HEK293 (cell line): Measurements from ENCODE around the gene OSBPL1A.

Experiments
- CTCF ChIA-PET: fragments of 350-600 bp; formaldehyde crosslinking; extraction: SDS; loops from one replicate; lab custom pipeline; 2021; ENCODE audit warnings: antibody characterized with exemption; lab: Yijun Ruan, JAX
- POLR2A ChIA-PET: fragments of 300-600 bp; formaldehyde crosslinking; extraction: SDS; loops from one replicate; lab custom pipeline; 2020; ENCODE audit warnings: antibody characterized with exemption, inconsistent platforms; lab: Yijun Ruan, JAX
- H3K27ac ChIP-seq: fragments of 200-500 bp; sonication (Bioruptor generic); 2 replicates; pipeline ENCODE4 v1.5.1; 2014; ENCODE audit warnings: low read depth, low read length, control low read depth, inconsistent platforms; ENCODE audit errors: extremely low read depth
- H3K36me3 ChIP-seq, 2 experiments: fragments of 200-500 bp in 1 of 2; sonication (Bioruptor generic) in 1 of 2; 1 replicate in 1 of 2; 2 replicates in 1 of 2; pipeline ENCODE4 v1.5.1; 2014 to 2017; ENCODE audit warnings: inconsistent platforms in 2 of 2, low read length in 2 of 2; ENCODE audit not compliant: control insufficient read depth in 2 of 2, insufficient read depth in 1 of 2
- H3K4me1 ChIP-seq: fragments of 200-500 bp; sonication (Bioruptor generic); 2 replicates; pipeline ENCODE4 v1.5.1; 2014; ENCODE audit warnings: mild to moderate bottlenecking, low read length, inconsistent platforms; ENCODE audit not compliant: control insufficient read depth, insufficient read depth
- H3K4me3 ChIP-seq: 2 replicates; pipeline ENCODE4 v1.5.1; 2011; ENCODE audit warnings: low read depth, mild to moderate bottlenecking, control low read depth, low read length, moderate library complexity
- H3K9me3 ChIP-seq: fragments of 200-500 bp; sonication (Bioruptor generic); 2 replicates; pipeline ENCODE4 v1.5.1; 2014; ENCODE audit warnings: low read depth, low read length, inconsistent platforms; ENCODE audit not compliant: control insufficient read depth, insufficient read depth
- GLIS1 ChIP-seq: fragments of 450-650 bp; formaldehyde crosslinking; IDR thresholded peaks from 2 replicates; pipeline ENCODE4 v1.5.1; 2016; ENCODE audit warnings: missing biosample characterization, missing genetic modification characterization
- HOXD13 ChIP-seq: sonication (generic); formaldehyde crosslinking; IDR thresholded peaks from 2 replicates; pipeline ENCODE4 v1.8.0; 2022; ENCODE audit warnings: missing genetic modification reagents, borderline replicate concordance
- KLF9 ChIP-seq: fragments of 450-650 bp; formaldehyde crosslinking; IDR thresholded peaks from 2 replicates; pipeline ENCODE4 v1.5.1; 2016; ENCODE audit warnings: missing biosample characterization, missing genetic modification characterization, low read depth
- PRDM1 ChIP-seq: fragments of 450-650 bp; formaldehyde crosslinking; IDR thresholded peaks from 2 replicates; pipeline ENCODE4; 2016; ENCODE audit warnings: missing biosample characterization, missing genetic modification characterization
- PRDM6 ChIP-seq: fragments of 450-650 bp; formaldehyde crosslinking; IDR thresholded peaks from 2 replicates; pipeline ENCODE4 v1.5.1; 2017; ENCODE audit warnings: missing biosample characterization, missing genetic modification characterization
- ZBTB20 ChIP-seq: fragments of 450-650 bp; formaldehyde crosslinking; IDR thresholded peaks from 2 replicates; pipeline ENCODE4 v1.5.1; 2016; ENCODE audit warnings: missing biosample characterization, missing genetic modification characterization
- ZFHX2 ChIP-seq: fragments of 450-650 bp; formaldehyde crosslinking; conservative IDR thresholded peaks from 2 replicates; pipeline ENCODE4 v1.5.1; 2016; ENCODE audit warnings: missing biosample characterization, missing genetic modification characterization
- ZNF138 ChIP-seq: fragments of 450-650 bp; formaldehyde crosslinking; IDR thresholded peaks from 2 replicates; pipeline ENCODE4 v1.5.1; 2016; ENCODE audit warnings: missing biosample characterization, missing genetic modification characterization, borderline replicate concordance
- ZNF146 ChIP-seq: fragments of 450-650 bp; formaldehyde crosslinking; IDR thresholded peaks from 2 replicates; pipeline ENCODE4 v1.5.1; 2016; ENCODE audit warnings: missing biosample characterization, missing genetic modification characterization
- ZNF19 ChIP-seq: fragments of 450-650 bp; formaldehyde crosslinking; IDR thresholded peaks from 2 replicates; pipeline ENCODE4; 2016; ENCODE audit warnings: missing biosample characterization, missing genetic modification characterization, low read depth
- ZNF366 ChIP-seq: fragments of 450-650 bp; formaldehyde crosslinking; conservative IDR thresholded peaks from 2 replicates; pipeline ENCODE4 v1.5.1; 2016; ENCODE audit warnings: missing biosample characterization, missing genetic modification characterization
- ZNF600 ChIP-seq: fragments of 450-650 bp; formaldehyde crosslinking; IDR thresholded peaks from 2 replicates; pipeline ENCODE4 v1.5.1; 2016; ENCODE audit warnings: missing biosample characterization, missing genetic modification characterization
- ZNF658 ChIP-seq: fragments of 450-650 bp; formaldehyde crosslinking; IDR thresholded peaks from 2 replicates; pipeline ENCODE4; 2016; ENCODE audit warnings: missing biosample characterization, missing genetic modification characterization
- ZSCAN16 ChIP-seq: fragments of 450-650 bp; formaldehyde crosslinking; IDR thresholded peaks from 2 replicates; pipeline ENCODE4 v1.5.1; 2016; ENCODE audit warnings: missing biosample characterization, missing genetic modification characterization
- TF ChIP-seq, protein P1 (sequence below): fragments of 450-650 bp; formaldehyde crosslinking; IDR thresholded peaks from 2 replicates; pipeline ENCODE4 v1.5.1; 2016; ENCODE audit warnings: missing biosample characterization, missing genetic modification characterization
- TF ChIP-seq, protein P2 (sequence below): fragments of 450-650 bp; formaldehyde crosslinking; IDR thresholded peaks from 2 replicates; pipeline ENCODE4 v1.5.1; 2016; ENCODE audit warnings: missing biosample characterization, missing genetic modification characterization

OSBPL1A gene

DNA sequence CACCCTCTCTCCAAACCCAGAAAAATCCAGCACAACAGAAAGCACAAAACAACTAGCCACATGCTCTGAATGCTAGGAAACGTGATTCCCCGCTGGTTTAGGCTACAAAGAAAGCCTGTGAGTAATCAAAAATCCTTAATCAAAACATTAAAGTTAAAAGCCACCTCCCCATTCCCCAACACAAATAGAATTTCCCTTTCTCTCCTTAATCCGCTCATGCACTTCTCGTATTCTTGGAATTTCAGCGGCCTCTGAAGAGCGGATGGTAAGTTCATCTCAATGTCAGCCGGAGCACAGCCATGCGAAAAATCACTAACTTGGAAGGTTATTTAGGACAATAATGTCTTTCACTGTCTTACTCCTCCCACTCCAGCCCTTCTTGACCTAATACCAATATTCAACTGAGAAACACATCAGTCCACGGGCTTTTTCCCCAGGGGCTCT lies 126.7 kb downstream of the OSBPL1A start:
- CTCF ChIA-PET, result interaction anchor here (0.6 to 1.9 kb wide), 2 partner anchors 22 to 94 kb away, joined by 3 to 13 read pairs; no protein-coding TSS in a partner anchor
- peaks cover 11% of the 10 kb centered on the region for H3K4me1 ChIP-seq
- H3K27ac ChIP-seq, result peak overlapping the region; percentile 89
- TF ChIP-seq PRDM1, result peak; percentile 85
- peak; percentile 53; the same call in 1 of the 2 replicates for TF ChIP-seq PRDM6 (tag by site-specific recombination)
- TF ChIP-seq ZNF19 (tag by site-specific recombination), result no peak
- TF ChIP-seq KLF9, result no peak
- no peak for TF ChIP-seq ZNF658 (tag by site-specific recombination)
- no peak for TF ChIP-seq ZNF138 (tag by site-specific recombination)
- TF ChIP-seq, protein P1, sequence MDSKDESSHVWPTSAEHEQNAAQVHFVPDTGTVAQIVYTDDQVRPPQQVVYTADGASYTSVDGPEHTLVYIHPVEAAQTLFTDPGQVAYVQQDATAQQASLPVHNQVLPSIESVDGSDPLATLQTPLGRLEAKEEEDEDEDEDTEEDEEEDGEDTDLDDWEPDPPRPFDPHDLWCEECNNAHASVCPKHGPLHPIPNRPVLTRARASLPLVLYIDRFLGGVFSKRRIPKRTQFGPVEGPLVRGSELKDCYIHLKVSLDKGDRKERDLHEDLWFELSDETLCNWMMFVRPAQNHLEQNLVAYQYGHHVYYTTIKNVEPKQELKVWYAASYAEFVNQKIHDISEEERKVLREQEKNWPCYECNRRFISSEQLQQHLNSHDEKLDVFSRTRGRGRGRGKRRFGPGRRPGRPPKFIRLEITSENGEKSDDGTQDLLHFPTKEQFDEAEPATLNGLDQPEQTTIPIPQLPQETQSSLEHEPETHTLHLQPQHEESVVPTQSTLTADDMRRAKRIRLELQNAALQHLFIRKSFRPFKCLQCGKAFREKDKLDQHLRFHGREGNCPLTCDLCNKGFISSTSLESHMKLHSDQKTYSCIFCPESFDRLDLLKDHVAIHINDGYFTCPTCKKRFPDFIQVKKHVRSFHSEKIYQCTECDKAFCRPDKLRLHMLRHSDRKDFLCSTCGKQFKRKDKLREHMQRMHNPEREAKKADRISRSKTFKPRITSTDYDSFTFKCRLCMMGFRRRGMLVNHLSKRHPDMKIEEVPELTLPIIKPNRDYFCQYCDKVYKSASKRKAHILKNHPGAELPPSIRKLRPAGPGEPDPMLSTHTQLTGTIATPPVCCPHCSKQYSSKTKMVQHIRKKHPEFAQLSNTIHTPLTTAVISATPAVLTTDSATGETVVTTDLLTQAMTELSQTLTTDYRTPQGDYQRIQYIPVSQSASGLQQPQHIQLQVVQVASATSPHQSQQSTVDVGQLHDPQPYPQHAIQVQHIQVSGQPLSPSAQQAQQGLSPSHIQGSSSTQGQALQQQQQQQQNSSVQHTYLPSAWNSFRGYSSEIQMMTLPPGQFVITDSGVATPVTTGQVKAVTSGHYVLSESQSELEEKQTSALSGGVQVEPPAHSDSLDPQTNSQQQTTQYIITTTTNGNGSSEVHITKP, result peak; percentile 79
- peak; percentile 63; the same call in 1 of the 2 replicates for TF ChIP-seq ZNF600
- TF ChIP-seq ZNF366 (tag by site-specific recombination), result peak; percentile 59
- no peak for TF ChIP-seq ZBTB20
- H3K36me3 ChIP-seq, result no peaks in the 10 kb centered on the region
- H3K4me3 ChIP-seq, result peak overlapping the region; percentile 76
- no peaks in the 10 kb centered on the region for H3K9me3 ChIP-seq
- POLR2A ChIA-PET, result interaction anchor here (1.0 to 2.7 kb wide), 4 partner anchors 94 to 132 kb away, joined by 4 to 18 read pairs (median 11); partner anchors contain the start of genes CABYR and OSBPL1A

- Histone ChIP-seq H3K27ac (peak overlapping the region; percentile 89; the same call in 1 of the 2 replicates), H3K9me3 (no peaks in the 10 kb centered on the region), H3K4me1 (peaks cover 11% of the 10 kb centered on the region), H3K36me3 (no peaks in the 10 kb centered on the region), H3K4me3 (peak overlapping the region; percentile 76)
- POLR2A ChIA-PET, result interaction anchor here (1.5 to 2.3 kb wide), 2 partner anchors 93 to 131 kb away, joined by 11 read pairs; partner anchors contain the start of gene CABYR
- CTCF ChIA-PET, result interaction anchor here (0.9 to 1.9 kb wide), 2 partner anchors 13 to 94 kb away, joined by 3 to 13 read pairs; no protein-coding TSS in a partner anchor
- no peak for TF ChIP-seq ZSCAN16 (tag by site-specific recombination)
- peak; percentile 45 for TF ChIP-seq ZFHX2 (tag by site-specific recombination)
- TF ChIP-seq GLIS1, result no peak
- TF ChIP-seq ZNF146 (tag by site-specific recombination), result peak; percentile 73
- no peak for TF ChIP-seq HOXD13 (CRISPR knock-in tag)
Observed at GRCh38 chr18:24270358-24270936, 127.2 kb downstream of the OSBPL1A start.

- POLR2A ChIA-PET, result interaction anchor here (1.5 kb wide), 1 partner anchor 130 kb away, joined by 11 read pairs; the partner anchor contains the start of gene CABYR
- peaks cover 11% of the 10 kb centered on the region for H3K4me1 ChIP-seq
Observed at GRCh38 chr18:24268784-24269550, 128.7 kb downstream of the OSBPL1A start.

More at GRCh38 chr18:24268784-24269550, 128.7 kb downstream of the OSBPL1A start:
- Histone ChIP-seq H3K27ac (no peak overlapping the region), H3K36me3 (no peaks in the 10 kb centered on the region), H3K9me3 (no peaks in the 10 kb centered on the region), H3K4me3 (no peak overlapping the region)
- TF ChIP-seq, protein P1, result peak; percentile 86
- TF ChIP-seq, protein P2, sequence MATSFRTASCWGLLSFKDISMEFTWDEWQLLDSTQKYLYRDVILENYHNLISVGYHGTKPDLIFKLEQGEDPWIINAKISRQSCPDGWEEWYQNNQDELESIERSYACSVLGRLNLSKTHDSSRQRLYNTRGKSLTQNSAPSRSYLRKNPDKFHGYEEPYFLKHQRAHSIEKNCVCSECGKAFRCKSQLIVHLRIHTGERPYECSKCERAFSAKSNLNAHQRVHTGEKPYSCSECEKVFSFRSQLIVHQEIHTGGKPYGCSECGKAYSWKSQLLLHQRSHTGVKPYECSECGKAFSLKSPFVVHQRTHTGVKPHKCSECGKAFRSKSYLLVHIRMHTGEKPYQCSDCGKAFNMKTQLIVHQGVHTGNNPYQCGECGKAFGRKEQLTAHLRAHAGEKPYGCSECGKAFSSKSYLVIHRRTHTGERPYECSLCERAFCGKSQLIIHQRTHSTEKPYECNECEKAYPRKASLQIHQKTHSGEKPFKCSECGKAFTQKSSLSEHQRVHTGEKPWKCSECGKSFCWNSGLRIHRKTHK, result no peak
- CTCF ChIA-PET, result no interaction called here
